Esophagus squamous epithelium (tissue), 4 donors: ENCODE results near the gene CALN1.

Source experiments
- POLR2A ChIP-seq, 4 donors: fragments of 450-650 bp; IDR thresholded peaks; one replicate each; pipeline ENCODE4 v1.6.1; 2017; ENCODE audit warnings: antibody characterized with exemption in 4 of 4, mild to moderate bottlenecking in 4 of 4, moderate library complexity in 3 of 4
- TF ChIP-seq, protein P1 (sequence below), 6 experiments: fragments of 450-650 bp in 4 of 6; fragments of 200-600 bp in 2 of 6; sonication (generic) in 2 of 6; IDR thresholded peaks; one replicate each; pipeline ENCODE4 v1.5.1; 2016 to 2019; ENCODE audit warnings: antibody characterized with exemption in 6 of 6, mild to moderate bottlenecking in 4 of 6, moderate library complexity in 4 of 6

DNA sequence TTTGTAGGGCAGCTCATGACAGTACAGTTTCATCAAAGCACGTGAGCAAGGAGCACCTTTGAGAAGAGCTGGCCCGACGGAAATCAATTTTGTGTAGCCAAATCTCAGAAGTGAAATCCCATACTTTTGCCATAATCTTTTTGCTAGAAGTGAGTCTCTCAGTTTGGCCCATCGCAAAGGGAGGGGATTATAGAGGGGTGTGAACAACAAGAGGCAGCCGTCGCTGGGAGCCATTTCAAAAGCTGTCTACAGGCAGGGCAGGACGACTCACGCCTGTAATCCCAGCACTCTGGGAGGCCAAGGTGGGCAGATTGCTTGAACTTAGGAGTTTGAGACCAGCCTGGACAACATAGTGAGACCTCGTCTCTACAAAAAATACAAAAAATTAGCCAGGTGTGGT lies 680.4 kb downstream of the CALN1 start:
- TF ChIP-seq, protein P1, sequence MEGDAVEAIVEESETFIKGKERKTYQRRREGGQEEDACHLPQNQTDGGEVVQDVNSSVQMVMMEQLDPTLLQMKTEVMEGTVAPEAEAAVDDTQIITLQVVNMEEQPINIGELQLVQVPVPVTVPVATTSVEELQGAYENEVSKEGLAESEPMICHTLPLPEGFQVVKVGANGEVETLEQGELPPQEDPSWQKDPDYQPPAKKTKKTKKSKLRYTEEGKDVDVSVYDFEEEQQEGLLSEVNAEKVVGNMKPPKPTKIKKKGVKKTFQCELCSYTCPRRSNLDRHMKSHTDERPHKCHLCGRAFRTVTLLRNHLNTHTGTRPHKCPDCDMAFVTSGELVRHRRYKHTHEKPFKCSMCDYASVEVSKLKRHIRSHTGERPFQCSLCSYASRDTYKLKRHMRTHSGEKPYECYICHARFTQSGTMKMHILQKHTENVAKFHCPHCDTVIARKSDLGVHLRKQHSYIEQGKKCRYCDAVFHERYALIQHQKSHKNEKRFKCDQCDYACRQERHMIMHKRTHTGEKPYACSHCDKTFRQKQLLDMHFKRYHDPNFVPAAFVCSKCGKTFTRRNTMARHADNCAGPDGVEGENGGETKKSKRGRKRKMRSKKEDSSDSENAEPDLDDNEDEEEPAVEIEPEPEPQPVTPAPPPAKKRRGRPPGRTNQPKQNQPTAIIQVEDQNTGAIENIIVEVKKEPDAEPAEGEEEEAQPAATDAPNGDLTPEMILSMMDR (IDR thresholded peaks at IDR 0.05), result no peak
- no peak for TF ChIP-seq POLR2A (IDR thresholded peaks at IDR 0.05)
